ENCODE measurements around the gene RNF34.

Gene RNF34

GRCh38 chr12:121355818-121356217, 44.1 kb upstream of the RNF34 start:
- DNase-seq (ENCODE audit: low spot score) = no peak
- Histone ChIP-seq H4K8ac (ENCODE audit: low read depth, low read length) (no peak overlapping the region), H3K36me3 (replicated peaks in 1 of 2; ENCODE audit: control insufficient read depth in 2 of 2, insufficient read depth in 2 of 2, low read length in 2 of 2) (peaks cover 0 to 1% of the 10 kb centered on the region in 2 donors), H2AFZ (ENCODE audit: low read length) (no peak overlapping the region), H3K4me2 (ENCODE audit: insufficient read depth, low read length, poor library complexity, severe bottlenecking) (no peak overlapping the region), H3K79me1 (ENCODE audit: low read depth, low read length) (no peaks in the 10 kb centered on the region), H2BK15ac (ENCODE audit: low read length) (no peak overlapping the region), H3K23ac (ENCODE audit: low read depth, low read length, poor library complexity) (no peak overlapping the region), H3K4me3 (ENCODE audit: low read length in 2 of 2) (no peak overlapping the region), H2BK120ac (ENCODE audit: low read depth, low read length) (no peak overlapping the region), H3K27ac (replicated peaks; ENCODE audit: low read length) (no peak overlapping the region), H3K27me3 (ENCODE audit: control insufficient read depth in 3 of 3, insufficient read depth in 3 of 3, low read depth in 1 of 3, low read length in 3 of 3) (no peaks in the 10 kb centered on the region), H4K91ac (ENCODE audit: low read depth, low read length, poor library complexity) (no peak overlapping the region), H2BK12ac (ENCODE audit: low read length) (no peak overlapping the region), H3K4me1 (ENCODE audit: control insufficient read depth in 2 of 2, insufficient read depth in 1 of 2, low read depth in 1 of 2, low read length in 2 of 2) (no peaks in the 10 kb centered on the region), H2AK5ac (ENCODE audit: low read depth, low read length) (no peak overlapping the region), H3K4ac (ENCODE audit: low read length) (no peak overlapping the region), H3K9ac (ENCODE audit: low read depth, low read length, poor library complexity) (no peak overlapping the region), H3K14ac (ENCODE audit: low read length) (no peak overlapping the region), H3K18ac (ENCODE audit: low read length) (no peak overlapping the region), H2BK5ac (ENCODE audit: low read length) (no peak overlapping the region), H3K9me3 (replicated peaks in 1 of 2; ENCODE audit: control insufficient read depth in 2 of 2, insufficient read depth in 1 of 2, low read depth in 1 of 2, low read length in 2 of 2) (peaks cover 0 to 1% of the 10 kb centered on the region in 2 donors)
- no CpG with 5 or more reads among the region's 6 CpGs for WGBS, 2 donors (ENCODE audit: extremely low coverage in 2 of 2, insufficient read length in 2 of 2, insufficient replicate concordance in 1 of 2)

- peaks cover 0 to 1% of the 10 kb centered on the region in 2 donors for H3K36me3 ChIP-seq (replicated peaks in 1 of 2; ENCODE audit: control insufficient read depth in 2 of 2, insufficient read depth in 2 of 2, low read length in 2 of 2)
- H3K79me1 ChIP-seq (ENCODE audit: low read depth, low read length) = no peaks in the 10 kb centered on the region
- H3K23ac ChIP-seq (ENCODE audit: low read depth, low read length, poor library complexity) = no peak overlapping the region
- no peak overlapping the region for H2BK120ac ChIP-seq (ENCODE audit: low read depth, low read length)
- H3K4ac ChIP-seq (ENCODE audit: low read length) = no peak overlapping the region
- no peak overlapping the region for H4K91ac ChIP-seq (ENCODE audit: low read depth, low read length, poor library complexity)
- H3K4me3 ChIP-seq (ENCODE audit: low read length in 2 of 2) = no peak overlapping the region
- WGBS, 2 donors (ENCODE audit: extremely low coverage in 2 of 2, insufficient read length in 2 of 2, insufficient replicate concordance in 1 of 2) = no CpG with 5 or more reads among the region's 3 CpGs
- no peak overlapping the region for H3K14ac ChIP-seq (ENCODE audit: low read length)
- H2BK15ac ChIP-seq (ENCODE audit: low read length) = no peak overlapping the region
- DNase-seq (ENCODE audit: low spot score) = no peak
- no peak overlapping the region for H2AK5ac ChIP-seq (ENCODE audit: low read depth, low read length)
- no peak overlapping the region for H3K27ac ChIP-seq (replicated peaks; ENCODE audit: low read length)
- no peak overlapping the region for H2BK12ac ChIP-seq (ENCODE audit: low read length)
- no peak overlapping the region for H3K9ac ChIP-seq (ENCODE audit: low read depth, low read length, poor library complexity)
- H4K8ac ChIP-seq (ENCODE audit: low read depth, low read length) = no peak overlapping the region
- peaks cover 0 to 1% of the 10 kb centered on the region in 2 donors for H3K9me3 ChIP-seq (replicated peaks in 1 of 2; ENCODE audit: control insufficient read depth in 2 of 2, insufficient read depth in 1 of 2, low read depth in 1 of 2, low read length in 2 of 2)
- H2AFZ ChIP-seq (ENCODE audit: low read length) = no peak overlapping the region
- no peak overlapping the region for H3K18ac ChIP-seq (ENCODE audit: low read length)
- H2BK5ac ChIP-seq (ENCODE audit: low read length) = no peak overlapping the region
- no peaks in the 10 kb centered on the region for H3K4me1 ChIP-seq (ENCODE audit: control insufficient read depth in 2 of 2, insufficient read depth in 1 of 2, low read depth in 1 of 2, low read length in 2 of 2)
- H3K27me3 ChIP-seq (ENCODE audit: control insufficient read depth in 3 of 3, insufficient read depth in 3 of 3, low read depth in 1 of 3, low read length in 3 of 3) = no peaks in the 10 kb centered on the region
- no peak overlapping the region for H3K4me2 ChIP-seq (ENCODE audit: insufficient read depth, low read length, poor library complexity, severe bottlenecking)
Observed at GRCh38 chr12:121356657-121357056, 43.3 kb upstream of the RNF34 start.

DNA sequence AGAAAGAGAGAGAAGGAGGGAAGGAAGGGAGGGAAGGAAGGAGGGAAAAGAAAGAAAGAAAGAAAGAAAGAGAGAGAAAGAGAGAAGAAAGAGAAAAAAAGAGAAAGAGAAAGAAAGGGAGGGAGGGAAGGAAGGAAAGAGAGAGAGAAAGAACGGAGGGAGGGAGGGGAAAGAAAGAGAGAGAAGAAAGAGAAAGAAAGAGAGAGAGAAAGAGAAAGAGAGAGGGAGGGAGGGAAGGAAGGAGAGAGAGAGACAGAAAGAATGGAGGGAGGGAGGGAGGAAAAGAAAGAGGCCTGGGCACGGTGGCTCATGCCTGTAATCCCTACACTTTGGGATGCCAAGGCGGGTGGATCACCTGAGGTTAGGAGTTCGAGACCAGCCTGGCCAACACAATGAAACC, 42.6 kb upstream of the RNF34 start:
- Histone ChIP-seq H2BK120ac (ENCODE audit: low read depth, low read length) (no peak overlapping the region), H4K91ac (ENCODE audit: low read depth, low read length, poor library complexity) (no peak overlapping the region), H2AFZ (ENCODE audit: low read length) (no peak overlapping the region), H3K27ac (replicated peaks; ENCODE audit: low read length) (no peak overlapping the region), H3K4me1 (ENCODE audit: control insufficient read depth in 2 of 2, insufficient read depth in 1 of 2, low read depth in 1 of 2, low read length in 2 of 2) (no peaks in the 10 kb centered on the region), H3K79me1 (ENCODE audit: low read depth, low read length) (no peaks in the 10 kb centered on the region), H2BK12ac (ENCODE audit: low read length) (no peak overlapping the region), H3K18ac (ENCODE audit: low read length) (no peak overlapping the region), H4K8ac (ENCODE audit: low read depth, low read length) (no peak overlapping the region), H3K36me3 (replicated peaks in 1 of 2; ENCODE audit: control insufficient read depth in 2 of 2, insufficient read depth in 2 of 2, low read length in 2 of 2) (no peaks in the 10 kb centered on the region), H3K4ac (ENCODE audit: low read length) (no peak overlapping the region), H3K9ac (ENCODE audit: low read depth, low read length, poor library complexity) (no peak overlapping the region), H3K27me3 (ENCODE audit: control insufficient read depth in 3 of 3, insufficient read depth in 3 of 3, low read depth in 1 of 3, low read length in 3 of 3) (no peaks in the 10 kb centered on the region), H2AK5ac (ENCODE audit: low read depth, low read length) (no peak overlapping the region), H2BK5ac (ENCODE audit: low read length) (no peak overlapping the region), H3K14ac (ENCODE audit: low read length) (no peak overlapping the region), H3K23ac (ENCODE audit: low read depth, low read length, poor library complexity) (no peak overlapping the region), H3K4me3 (ENCODE audit: low read length in 2 of 2) (no peak overlapping the region), H3K9me3 (replicated peaks in 1 of 2; ENCODE audit: control insufficient read depth in 2 of 2, insufficient read depth in 1 of 2, low read depth in 1 of 2, low read length in 2 of 2) (no peaks in the 10 kb centered on the region), H3K4me2 (ENCODE audit: insufficient read depth, low read length, poor library complexity, severe bottlenecking) (no peak overlapping the region), H2BK15ac (ENCODE audit: low read length) (no peak overlapping the region)
- no CpG with 5 or more reads among the region's 4 CpGs for WGBS, 2 donors (ENCODE audit: extremely low coverage in 2 of 2, insufficient read length in 2 of 2, insufficient replicate concordance in 1 of 2)
- no peak for DNase-seq (ENCODE audit: low spot score)

DNA sequence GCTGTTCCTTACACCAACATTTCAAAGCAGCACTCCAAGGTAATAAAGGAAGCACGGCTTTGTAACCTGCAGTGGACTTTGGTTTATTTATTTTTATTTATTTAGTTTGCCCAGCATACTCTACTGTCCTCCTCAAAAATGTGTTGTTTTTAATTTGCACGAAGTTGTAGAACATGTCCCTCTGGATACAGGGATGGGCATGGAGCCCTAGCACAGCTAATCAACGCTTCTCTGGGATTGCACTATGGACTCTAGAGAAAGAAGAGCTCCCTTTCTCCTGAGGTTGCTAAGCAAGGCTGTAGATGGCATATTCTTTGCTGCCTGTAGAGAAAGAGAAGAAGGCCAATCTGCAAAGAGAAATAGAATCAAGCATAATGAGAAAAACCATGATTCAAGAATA, 41.8 kb upstream of the RNF34 start:
- Histone ChIP-seq H3K27me3 (ENCODE audit: control insufficient read depth in 3 of 3, insufficient read depth in 3 of 3, low read depth in 1 of 3, low read length in 3 of 3) (no peaks in the 10 kb centered on the region), H3K4me1 (ENCODE audit: control insufficient read depth in 2 of 2, insufficient read depth in 1 of 2, low read depth in 1 of 2, low read length in 2 of 2) (no peaks in the 10 kb centered on the region), H3K23ac (ENCODE audit: low read depth, low read length, poor library complexity) (no peak overlapping the region), H2AK5ac (ENCODE audit: low read depth, low read length) (no peak overlapping the region), H3K36me3 (replicated peaks in 1 of 2; ENCODE audit: control insufficient read depth in 2 of 2, insufficient read depth in 2 of 2, low read length in 2 of 2) (no peaks in the 10 kb centered on the region), H3K4ac (ENCODE audit: low read length) (no peak overlapping the region), H4K8ac (ENCODE audit: low read depth, low read length) (no peak overlapping the region), H4K91ac (ENCODE audit: low read depth, low read length, poor library complexity) (no peak overlapping the region), H3K4me3 (ENCODE audit: low read length in 2 of 2) (no peak overlapping the region), H2BK12ac (ENCODE audit: low read length) (no peak overlapping the region), H3K27ac (replicated peaks; ENCODE audit: low read length) (no peak overlapping the region), H3K14ac (ENCODE audit: low read length) (no peak overlapping the region), H3K4me2 (ENCODE audit: insufficient read depth, low read length, poor library complexity, severe bottlenecking) (no peak overlapping the region), H3K9ac (ENCODE audit: low read depth, low read length, poor library complexity) (no peak overlapping the region), H2BK120ac (ENCODE audit: low read depth, low read length) (no peak overlapping the region), H3K18ac (ENCODE audit: low read length) (no peak overlapping the region), H2AFZ (ENCODE audit: low read length) (no peak overlapping the region), H3K79me1 (ENCODE audit: low read depth, low read length) (no peaks in the 10 kb centered on the region), H2BK15ac (ENCODE audit: low read length) (no peak overlapping the region), H2BK5ac (ENCODE audit: low read length) (no peak overlapping the region), H3K9me3 (replicated peaks in 1 of 2; ENCODE audit: control insufficient read depth in 2 of 2, insufficient read depth in 1 of 2, low read depth in 1 of 2, low read length in 2 of 2) (no peaks in the 10 kb centered on the region)
- DNase-seq (ENCODE audit: low spot score) = no peak
- WGBS, 2 donors (ENCODE audit: extremely low coverage in 2 of 2, insufficient read length in 2 of 2, insufficient replicate concordance in 1 of 2) = no CpG with 5 or more reads among the region's 3 CpGs

Measured in neuronal stem cell (in vitro differentiated cells).